ENCODE data around the gene NUP98.
"Not testable (repeated sequence)": the region's sequence is repeated elsewhere in the genome, so short reads cannot be mapped to it uniquely, and the experiment has no call there.

The NUP98 gene

GRCh38 chr11:3666023-3666530, 131.3 kb downstream of the NUP98 start:
- DNase-seq, result no peak

- no peak for DNase-seq
Observed at GRCh38 chr11:3665336-3666022, 131.9 kb downstream of the NUP98 start.

DNA sequence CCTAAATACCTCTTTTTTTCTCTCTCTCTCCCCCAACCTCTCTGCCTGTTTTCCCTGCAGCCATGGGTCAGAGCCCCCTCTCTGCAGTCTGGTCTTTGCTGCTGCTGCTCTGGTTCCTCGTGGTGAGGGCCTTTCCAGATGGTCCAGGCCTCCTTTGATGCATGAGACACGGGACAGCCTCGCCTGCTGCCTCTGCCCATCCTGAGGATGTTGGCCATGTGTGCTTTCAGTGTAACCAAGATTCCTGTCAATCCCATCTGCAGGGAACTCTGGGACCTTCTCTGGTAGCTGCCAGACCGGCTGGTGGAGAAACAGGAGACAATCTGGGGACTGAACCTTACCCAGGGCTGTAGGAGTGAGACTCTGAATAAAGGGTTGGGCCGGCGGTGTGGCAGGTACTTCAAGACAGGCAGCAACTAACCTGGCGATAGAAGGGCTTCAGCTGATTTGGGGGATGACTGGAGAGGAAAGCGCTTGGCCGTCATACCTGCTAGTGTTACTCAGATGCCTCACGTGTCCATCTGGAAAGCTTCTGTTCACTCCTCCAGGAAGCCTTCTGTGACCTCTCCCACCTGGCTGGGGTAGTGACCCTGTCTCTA, 133.2 kb downstream of the NUP98 start:
- no peak for DNase-seq

- no peak for DNase-seq
Observed at GRCh38 chr11:3662856-3663255, 134.5 kb downstream of the NUP98 start.

DNA sequence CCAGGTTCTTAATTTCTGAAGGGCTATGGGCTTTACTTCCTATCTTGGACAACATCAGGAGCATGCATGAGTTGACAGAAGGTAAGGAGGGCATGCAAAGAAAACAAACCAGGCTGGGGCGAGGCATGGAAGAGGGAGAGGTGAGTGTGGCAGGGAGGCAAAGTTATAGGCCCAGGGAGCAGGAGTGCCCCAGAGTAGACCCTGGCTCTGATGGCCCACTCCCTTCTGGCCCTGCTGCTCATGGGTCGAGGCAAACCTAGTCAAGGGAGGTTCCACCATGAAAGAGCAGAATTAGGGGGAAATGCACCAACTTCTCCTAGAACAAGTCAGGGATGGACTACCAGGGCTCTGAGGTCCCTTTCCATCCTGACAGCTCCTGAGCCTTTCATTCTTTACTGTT, 136.4 kb downstream of the NUP98 start:
- no peak for DNase-seq

GRCh38 chr11:3659595-3660515, 137.5 kb downstream of the NUP98 start:
- no peak for DNase-seq

DNA sequence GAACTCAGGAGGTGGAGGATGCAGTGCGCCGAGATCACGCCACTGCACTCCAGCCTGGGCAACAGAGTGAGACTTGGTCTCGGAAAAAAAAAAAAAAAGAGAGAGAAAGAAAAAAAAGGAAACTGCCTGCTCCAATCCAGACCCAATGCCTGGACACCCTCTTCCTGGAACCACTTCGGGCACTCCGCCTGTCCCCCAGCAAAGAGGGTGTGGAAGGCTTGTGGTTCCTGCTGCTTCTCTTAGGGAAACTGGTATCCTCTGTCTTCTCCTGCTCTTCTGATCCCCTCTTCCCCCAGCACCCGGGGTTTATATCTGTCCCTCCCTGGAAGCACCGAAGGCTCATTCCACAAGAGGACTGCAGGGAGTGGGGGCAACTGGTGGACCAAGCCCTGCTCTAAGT, 139.1 kb downstream of the NUP98 start:
- DNase-seq, result no peak

GRCh38 chr11:3657331-3657730, 140.0 kb downstream of the NUP98 start:
- DNase-seq, result not testable (repeated sequence)

GRCh38 chr11:3655547-3655946, 141.8 kb downstream of the NUP98 start:
- DNase-seq, result no peak

DNA sequence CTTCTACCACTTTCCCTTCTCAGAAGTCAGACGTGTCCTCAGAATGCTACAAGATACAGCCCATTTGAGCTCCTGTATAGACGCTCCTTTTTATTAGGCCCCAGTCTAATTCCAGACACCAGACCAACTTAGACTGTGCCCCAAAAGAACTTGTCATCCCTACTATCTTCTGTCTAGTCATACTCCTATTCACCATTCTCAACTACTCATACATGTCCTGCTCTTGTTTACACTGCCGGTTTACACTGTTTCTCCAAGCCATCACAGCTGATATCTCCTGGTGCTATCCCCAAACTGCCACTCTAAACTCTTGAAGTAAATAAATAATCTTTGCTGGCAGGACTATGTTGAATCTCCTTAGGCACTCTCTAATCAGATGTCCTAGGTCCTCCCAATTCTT, 144.8 kb downstream of the NUP98 start:
- not testable (repeated sequence) for DNase-seq

DNA sequence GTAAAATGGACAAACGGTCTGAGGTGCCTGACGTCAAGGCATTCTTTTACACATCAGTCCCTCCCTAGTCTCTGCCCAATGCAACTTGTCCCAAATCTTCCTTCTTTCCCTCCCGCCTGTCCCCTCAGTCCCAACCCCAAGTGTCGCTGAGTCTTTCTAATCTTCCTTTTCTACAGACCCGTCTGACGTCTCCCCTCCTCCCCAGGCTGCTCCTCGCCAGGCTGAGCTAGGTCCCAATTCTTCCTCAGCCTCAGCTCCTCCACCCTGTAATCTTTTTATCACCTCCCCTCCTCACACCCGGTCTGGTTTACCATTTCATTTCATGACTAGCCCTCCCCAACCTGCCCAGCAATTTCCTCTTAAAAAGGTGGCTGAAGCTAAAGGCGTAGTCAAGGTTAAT, 148.0 kb downstream of the NUP98 start:
- not testable (repeated sequence) for DNase-seq

DNA sequence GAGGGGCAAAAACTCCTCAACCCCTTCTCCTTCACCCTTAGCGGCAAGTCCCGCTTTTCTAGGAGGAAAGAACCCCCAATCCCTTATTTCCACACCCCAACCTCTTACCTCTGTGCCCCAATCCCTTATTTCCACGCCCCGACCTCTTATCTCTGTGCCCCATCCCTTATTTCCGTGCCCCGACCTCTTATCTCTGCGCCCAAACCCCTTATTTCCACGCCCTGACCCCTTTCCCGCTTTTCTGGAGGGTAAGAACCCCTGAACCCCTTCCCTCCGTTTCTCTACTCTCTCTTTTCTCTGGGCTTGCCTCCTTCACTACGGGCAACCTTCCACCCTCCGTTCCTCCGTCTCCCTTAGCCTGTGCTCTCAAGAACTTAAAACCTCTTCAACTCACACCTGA, 148.5 kb downstream of the NUP98 start:
- DNase-seq, result not testable (repeated sequence)

DNA sequence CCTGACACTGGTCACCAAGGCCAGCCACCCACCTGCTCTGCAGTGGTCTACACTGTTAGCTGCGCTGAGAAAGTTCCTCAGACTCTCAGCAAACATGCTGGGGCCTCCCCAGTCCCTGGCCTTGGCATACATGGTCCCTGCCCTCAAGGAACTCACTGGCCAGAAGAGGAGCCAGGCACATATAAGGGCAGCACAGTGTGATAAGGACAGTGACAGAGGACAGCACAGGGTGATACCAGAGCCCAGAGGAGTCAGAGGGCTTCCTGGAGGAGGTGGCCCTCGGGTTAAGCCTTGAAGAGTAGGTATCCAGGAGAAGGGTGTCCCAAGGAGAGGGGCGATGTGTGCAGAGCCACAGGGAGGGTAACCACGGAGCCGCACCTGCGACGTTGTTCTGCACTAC, 151.8 kb downstream of the NUP98 start:
- no peak for DNase-seq

DNA sequence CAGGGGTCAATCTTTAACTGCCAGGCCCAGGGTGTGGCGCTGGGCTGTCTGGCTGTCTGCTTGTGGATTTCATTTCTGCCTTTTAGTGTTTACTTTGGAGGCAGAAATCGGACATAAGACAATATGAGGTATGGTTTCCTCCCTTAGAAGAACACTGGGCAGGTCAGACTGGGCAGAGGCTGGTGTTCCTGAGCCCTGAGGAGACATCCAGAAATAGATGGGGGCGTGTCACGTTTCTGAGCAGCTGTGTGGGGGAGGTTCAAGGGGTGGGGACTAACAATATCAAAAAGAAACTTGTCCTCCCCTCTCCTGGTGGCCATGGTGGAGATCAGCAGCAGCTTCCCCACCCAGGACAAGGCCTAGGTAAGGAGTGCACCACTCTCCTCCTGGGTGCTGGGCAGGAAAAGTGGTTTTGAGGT, 152.5 kb downstream of the NUP98 start, which contains the start of gene ART1:
ART1 (plus strand) TSS at position 312 of the 419 bp plus-strand sequence. CDS start 14,086 bp downstream, outside the sequence.
- no peak for DNase-seq

DNA sequence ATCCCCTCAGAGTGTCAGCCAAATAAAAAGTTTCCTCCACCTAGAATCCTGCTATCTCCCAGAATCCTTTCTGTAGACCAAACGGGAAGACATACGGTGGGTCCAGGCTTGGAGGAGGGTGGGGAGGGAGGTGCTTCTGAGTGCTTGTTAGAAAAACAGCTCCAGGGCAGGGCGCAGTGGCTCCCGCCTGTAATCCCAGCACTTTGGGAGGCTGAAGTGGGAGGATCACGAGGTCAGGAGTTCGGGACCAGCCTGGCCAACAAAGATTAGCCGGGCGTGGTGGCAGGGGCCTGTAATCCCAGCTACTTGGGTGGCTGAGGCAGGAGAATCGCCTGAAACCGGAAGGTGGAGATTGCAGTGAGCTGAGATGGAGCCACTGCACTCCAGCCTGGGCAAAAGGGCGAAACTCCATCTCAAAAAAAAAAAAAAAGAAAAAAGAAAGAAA, 154.2 kb downstream of the NUP98 start:
- not testable (repeated sequence) for DNase-seq

DNA sequence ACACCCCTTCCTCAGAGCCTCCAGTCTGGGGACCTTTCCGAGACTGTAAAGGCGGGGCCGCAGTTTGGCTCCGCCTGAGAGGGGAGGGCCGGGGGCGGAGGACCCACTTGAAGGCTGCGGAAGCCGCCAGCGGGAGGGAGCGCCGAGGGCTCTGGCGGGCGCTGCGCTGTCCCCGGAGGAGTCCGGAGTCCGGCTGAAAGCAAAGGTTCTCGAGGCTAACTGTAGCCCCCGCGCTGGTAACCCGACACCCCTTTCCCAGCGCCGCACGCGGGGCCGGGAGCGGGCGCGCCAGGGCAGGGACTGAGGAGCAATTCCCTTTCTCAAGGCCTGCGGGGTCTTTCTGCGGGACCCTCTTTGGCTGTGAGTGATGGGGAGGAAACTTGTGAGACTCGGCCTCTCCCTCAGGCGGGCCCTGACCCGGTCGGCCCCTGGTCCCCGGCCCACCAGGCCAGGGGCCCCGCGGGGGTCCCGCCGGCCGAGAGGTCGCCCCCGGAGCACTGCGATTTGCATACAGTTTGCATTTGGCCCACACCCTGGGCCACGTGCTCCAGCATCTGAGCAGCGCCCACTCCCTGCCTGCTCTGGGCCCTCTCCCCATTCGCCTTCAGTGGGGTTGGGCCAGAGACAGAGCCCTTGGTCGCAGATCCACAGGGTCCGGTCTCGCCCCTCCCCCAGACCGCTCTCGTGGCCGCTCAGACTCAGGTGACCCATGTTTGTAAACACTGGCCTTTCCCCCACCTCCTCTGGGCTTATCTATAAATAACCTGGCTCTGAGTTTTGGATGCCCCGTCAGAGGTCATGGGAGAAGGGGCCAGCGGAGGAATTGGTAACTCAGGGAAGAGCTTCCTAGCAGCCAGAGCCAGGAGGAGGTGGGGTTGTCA, 155.0 kb downstream of the NUP98 start:
- DNase-seq, result no peak

GRCh38 chr11:3641701-3642070, 155.7 kb downstream of the NUP98 start, which contains the start of gene ART5:
Gene ART5 (minus strand): TSS chr11:3641992. CDS start chr11:3641862, 130 bp downstream.
- DNase-seq, result no peak

DNA sequence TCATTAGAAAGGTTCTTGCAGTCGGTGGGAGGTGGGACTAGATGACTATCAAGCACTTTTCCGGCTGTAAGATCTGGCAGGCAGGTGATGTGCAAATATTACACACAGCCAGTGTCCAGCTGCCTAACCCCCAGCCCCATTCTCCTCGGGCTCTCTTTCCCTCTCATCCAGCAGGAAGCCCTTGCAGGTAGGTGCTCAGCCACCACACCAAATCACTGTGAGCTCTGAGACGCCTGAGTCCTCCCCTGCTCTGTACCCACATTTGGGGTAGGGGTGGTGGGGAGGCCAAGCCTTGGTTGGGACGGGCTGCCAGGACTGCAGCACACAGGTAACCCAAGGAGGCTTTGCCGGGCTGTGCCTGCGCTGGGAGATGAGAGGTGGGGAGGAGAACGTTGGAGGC, 156.2 kb downstream of the NUP98 start:
- no peak for DNase-seq

GRCh38 chr11:3639841-3640240, 157.5 kb downstream of the NUP98 start:
- DNase-seq, result no peak

DNA sequence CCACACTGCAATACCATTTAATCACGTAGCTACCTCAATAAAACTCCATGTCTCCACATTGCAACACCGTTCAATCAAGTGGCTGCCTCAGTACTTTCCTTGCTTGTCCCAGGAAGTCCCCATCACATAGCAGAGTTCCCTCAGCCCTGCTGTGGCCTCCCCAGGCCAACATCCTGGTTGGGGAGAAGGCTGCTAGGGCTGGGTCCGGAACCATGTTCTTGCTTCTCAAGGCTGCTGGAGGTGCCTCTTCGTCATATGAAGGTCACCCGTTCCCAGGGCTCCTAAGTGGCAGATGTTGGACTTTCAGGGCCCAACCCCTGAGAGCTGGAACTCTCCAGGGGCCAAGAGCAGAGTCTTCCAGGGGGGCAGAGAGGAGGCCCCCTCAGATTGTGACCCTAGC, 158.8 kb downstream of the NUP98 start:
- no peak for DNase-seq

DNA sequence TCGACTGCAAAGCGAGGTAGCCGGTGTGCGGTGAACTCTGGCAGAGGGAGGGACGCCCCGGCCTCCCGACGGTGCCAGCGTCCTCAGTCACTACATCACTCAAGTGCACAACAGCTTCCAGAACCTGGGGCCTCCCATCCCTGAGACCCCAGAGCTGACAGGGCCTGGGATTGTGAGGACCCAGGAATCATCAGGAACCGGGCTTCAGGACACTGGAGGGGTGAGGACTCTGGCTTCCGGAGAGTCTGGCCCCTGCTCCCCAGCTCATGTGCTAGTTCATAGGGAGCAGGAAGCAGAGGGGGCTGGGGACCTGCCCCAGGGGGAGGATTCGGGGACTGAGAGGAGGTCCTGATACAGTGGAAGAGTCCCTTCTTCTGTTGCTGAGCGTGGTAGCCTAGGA, 160.2 kb downstream of the NUP98 start:
- DNase-seq, result no peak

Data from NK-92 treated with Interleukin-12 subunit alpha and Interleukin-12 subunit beta, amount 100 ng/mL, for 24 hours (cell line).